B cell (primary cell): ENCODE results near the gene HLCS. TPM values are rescaled to one million over a fixed set of nuclear protein-coding genes. Genes with fewer than 3 reads are reported as not detected.

Experiments
- ATAC-seq: fragments of 200-7000 bp; cut with Tn5 transposase; one replicate; pipeline ENCODE4 v1.10.0; 2021; ENCODE audit warnings: low read depth, mild to moderate bottlenecking, moderate number of reproducible peaks, moderate library complexity
- CTCF ChIA-PET: fragments of 350-600 bp; sonication (Branson Sonifier 250); formaldehyde crosslinking; loops from one replicate; lab custom pipeline; 2021; ENCODE audit warnings: antibody characterized with exemption, inconsistent platforms; lab: Charles Lee
- POLR2A ChIA-PET: fragments of 350-600 bp; sonication (Branson Sonifier 250); formaldehyde crosslinking; loops from one replicate; lab custom pipeline; 2021; ENCODE audit warnings: antibody characterized with exemption; lab: Charles Lee
- DNase-seq: peaks from one replicate; pipeline ENCODE4 v3.0.0; 2013
- H2AFZ ChIP-seq: 2 replicates; pipeline ENCODE4 v1.6.1; 2012; ENCODE audit warnings: mild to moderate bottlenecking, low read depth, low read length; ENCODE audit not compliant: insufficient read depth, poor library complexity, severe bottlenecking
- H3K27ac ChIP-seq, 2 donors: 1 replicate in 1 of 2; 2 replicates in 1 of 2; pipeline ENCODE4 v1.5.1; 2012 to 2013; ENCODE audit warnings: low read length in 2 of 2, mild to moderate bottlenecking in 2 of 2, moderate library complexity in 1 of 2
- H3K27me3 ChIP-seq, 4 experiments: fragments of 200-600 bp in 1 of 4; sonication (generic) in 1 of 4; replicated peaks in 1 of 4; 1 replicate in 2 of 4; 2 replicates in 2 of 4; pipeline versions ENCODE4 v1.6.1 to v1.7.0; 2013 to 2016; ENCODE audit warnings: low read length in 3 of 4, mild to moderate bottlenecking in 2 of 4, mixed read lengths in 1 of 4, moderate library complexity in 1 of 4; ENCODE audit not compliant: insufficient read depth in 4 of 4, control insufficient read depth in 3 of 4; ENCODE audit errors: control extremely low read depth in 1 of 4
- H3K36me3 ChIP-seq, 2 experiments: replicated peaks in 1 of 2; 1 replicate in 1 of 2; 2 replicates in 1 of 2; pipeline versions ENCODE4 v1.6.1 to v1.7.1; 2013; ENCODE audit warnings: low read length in 1 of 2; ENCODE audit not compliant: insufficient read depth in 2 of 2, control insufficient read depth in 1 of 2; ENCODE audit errors: control extremely low read depth in 1 of 2, extremely low read depth in 1 of 2
- H3K4me1 ChIP-seq, 2 donors: fragments of 200-600 bp in 1 of 2; sonication (generic) in 1 of 2; 1 replicate in 1 of 2; 2 replicates in 1 of 2; pipeline versions ENCODE4 v1.5.1 to v1.6.1; 2013 to 2017; ENCODE audit warnings: low read length in 2 of 2; ENCODE audit not compliant: control insufficient read depth in 2 of 2, insufficient read depth in 2 of 2
- H3K4me2 ChIP-seq: replicated peaks from 2 replicates; pipeline ENCODE3; 2012; ENCODE audit warnings: mild to moderate bottlenecking, low read depth, low read length; ENCODE audit not compliant: poor library complexity, severe bottlenecking
- H3K4me3 ChIP-seq, 5 experiments: fragments of 200-600 bp in 1 of 5; sonication (generic) in 1 of 5; 1 replicate in 3 of 5; 2 replicates in 2 of 5; pipeline versions ENCODE4 v1.5.1 to v1.7.0; 2011 to 2016; ENCODE audit warnings: low read length in 4 of 5, mild to moderate bottlenecking in 4 of 5, low read depth in 2 of 5, control low read depth in 1 of 5, moderate library complexity in 1 of 5; ENCODE audit not compliant: insufficient read depth in 1 of 5; ENCODE audit errors: control extremely low read depth in 1 of 5, extremely low read depth in 1 of 5
- H3K79me2 ChIP-seq: fragments of 200-600 bp; sonication (generic); one replicate; pipeline ENCODE4 v1.6.0; 2016; ENCODE audit warnings: low read length; ENCODE audit not compliant: control insufficient read depth, insufficient read depth
- H3K9ac ChIP-seq: fragments of 200-600 bp; sonication (generic); 2 replicates; pipeline ENCODE4 v1.6.1; 2017; ENCODE audit warnings: mild to moderate bottlenecking, low read length, moderate library complexity
- H3K9me3 ChIP-seq, 3 donors: one replicate each; pipeline versions ENCODE4 v1.6.1 to v1.7.1; 2013; ENCODE audit warnings: low read length in 2 of 3; ENCODE audit not compliant: control insufficient read depth in 2 of 3, insufficient read depth in 1 of 3; ENCODE audit errors: control extremely low read depth in 1 of 3
- H4K20me1 ChIP-seq: 2 replicates; pipeline ENCODE4 v1.6.0; 2012; ENCODE audit warnings: mild to moderate bottlenecking, low read length; ENCODE audit not compliant: insufficient read depth, control insufficient read depth, poor library complexity, severe bottlenecking
- H3K27ac Mint-ChIP-seq: one replicate; pipeline ENCODE4 v1.8.0; 2021; ENCODE audit warnings: mixed read lengths
- H3K27me3 Mint-ChIP-seq: one replicate; pipeline ENCODE4 v1.8.0; 2021; ENCODE audit warnings: mixed read lengths
- H3K4me1 Mint-ChIP-seq: one replicate; pipeline ENCODE4 v1.8.0; 2021; ENCODE audit warnings: mixed read lengths
- H3K4me3 Mint-ChIP-seq: one replicate; pipeline ENCODE4 v1.8.0; 2021; ENCODE audit warnings: mixed read lengths
- H3K9me3 Mint-ChIP-seq: one replicate; pipeline ENCODE4 v1.8.0; 2022; ENCODE audit warnings: mixed read lengths; ENCODE audit not compliant: insufficient read depth
- EZH2 ChIP-seq: IDR thresholded peaks from 2 replicates; pipeline ENCODE4 v1.6.1; 2012; ENCODE audit warnings: borderline replicate concordance, low read depth, mild to moderate bottlenecking, moderate library complexity, low read length; ENCODE audit not compliant: insufficient read depth, poor library complexity, severe bottlenecking
- WGBS: methylation state at CpG from one replicate; pipeline ENCODE4 v1.1.5; 2013; ENCODE audit warnings: missing lambda C conversion rate; ENCODE audit not compliant: insufficient coverage; 5-methylcytosine and 5-hydroxymethylcytosine counted together
- intact Hi-C: fragments of 100-400 bp; cut with micrococcal nuclease; formaldehyde crosslinking; loops from one replicate; pipeline ENCODE4 v1.10.0; 2022
- polyA plus RNA-seq: library from polyadenylated mRNA; depleted of rRNA; stranded (reverse); fragments of >200 nt; gene quantifications from 2 replicates; pipeline ENCODE4 v1.2.3, GENCODE V29; 2012
- total RNA-seq, 2 donors: library from RNA; stranded (reverse); fragments of 120-200 nt in 1 of 2; gene quantifications; 1 replicate in 1 of 2; 2 replicates in 1 of 2; pipeline versions ENCODE4 v1.2.3 to v1.2.4, GENCODE V29; 2013 to 2022
- TF ChIP-seq, protein P1 (sequence below): fragments of 200-600 bp; IDR thresholded peaks from one replicate; pipeline ENCODE4 v1.8.0; 2022; ENCODE audit warnings: antibody characterized with exemption, mild to moderate bottlenecking

HLCS gene
- total and polyA plus RNA-seq, 2 donors (not counting 1 experiment from before 2014, with no cell fraction given), result 4.4 to 14.7 TPM

DNA sequence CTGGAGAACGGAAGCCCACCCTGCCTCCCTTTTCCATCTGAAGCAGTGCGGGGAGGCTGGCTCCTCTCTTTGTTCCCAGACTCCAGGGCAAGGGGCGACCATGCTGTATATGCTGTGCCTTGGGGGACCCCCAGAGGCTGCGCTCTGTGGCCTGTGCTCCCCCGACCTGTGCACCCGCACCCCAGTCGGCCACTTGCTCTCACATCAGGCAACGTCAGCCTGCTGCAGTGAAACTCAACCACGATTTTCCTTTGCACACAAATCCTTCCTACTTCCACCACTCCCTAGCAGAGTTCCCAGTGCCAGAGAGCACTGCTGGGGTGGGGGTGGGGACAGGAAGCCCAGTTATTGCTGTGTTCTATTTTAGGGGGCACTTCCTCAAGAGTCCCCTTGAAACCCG is 215.1 kb downstream of the HLCS start:
- H3K9me3 ChIP-seq, result no peaks in the 10 kb centered on the region
- intact Hi-C loops, result no loop called here
- no peak for ATAC-seq
- H3K9me3 Mint-ChIP-seq, result no peaks in the 10 kb centered on the region
- H3K27me3 Mint-ChIP-seq, result peaks cover 34% of the 10 kb centered on the region
- no peak overlapping the region for H3K4me2 ChIP-seq
- no peak overlapping the region for H3K27ac Mint-ChIP-seq
- H3K4me3 Mint-ChIP-seq, result no peak overlapping the region
- peaks cover 0 to 5% of the 10 kb centered on the region in 2 donors for H3K4me1 ChIP-seq
- no peak for TF ChIP-seq EZH2
- H3K27ac ChIP-seq, result no peak overlapping the region
- no peak overlapping the region for H2AFZ ChIP-seq
- no peaks in the 10 kb centered on the region for H3K79me2 ChIP-seq
- H3K4me3 ChIP-seq, result no peak overlapping the region
- no peaks in the 10 kb centered on the region for H4K20me1 ChIP-seq
- H3K27me3 ChIP-seq, result peaks cover 0 to 14% (median 4%) of the 10 kb centered on the region in 4 experiments
- POLR2A ChIA-PET, result no interaction called here
- CTCF ChIA-PET, result no interaction called here
- 96% methylated on average over 3 of the region's 10 CpGs for WGBS
- peaks cover 0 to under 1% of the 10 kb centered on the region in 2 experiments for H3K36me3 ChIP-seq
- H3K4me1 Mint-ChIP-seq, result peaks cover 7% of the 10 kb centered on the region
- DNase-seq, result no peak
- no peak overlapping the region for H3K9ac ChIP-seq

DNA sequence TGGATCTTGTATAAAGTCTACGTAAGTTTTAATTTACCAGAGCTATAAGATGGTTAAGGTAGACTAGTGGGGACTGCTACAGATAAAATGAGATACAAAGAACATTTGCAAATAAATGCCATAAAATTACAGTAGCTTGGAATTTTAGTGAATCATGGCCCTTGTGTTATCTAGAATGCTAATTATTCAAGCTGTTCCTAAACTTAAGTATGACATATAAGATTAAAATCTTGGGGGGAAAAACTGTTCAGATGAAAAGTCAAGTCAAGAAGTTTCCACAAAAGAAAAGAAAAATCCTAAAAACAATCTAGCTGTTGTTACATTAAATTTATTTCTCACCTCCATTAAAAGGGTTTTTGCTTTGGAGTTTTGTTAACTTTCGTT is 215.9 kb downstream of the HLCS start:
- no peaks in the 10 kb centered on the region for H3K36me3 ChIP-seq
- H3K27ac ChIP-seq, result no peak overlapping the region
- intact Hi-C loops, result no loop called here
- no peaks in the 10 kb centered on the region for H3K79me2 ChIP-seq
- no CpG with 5 or more reads among the region's 2 CpGs for WGBS
- H3K9me3 Mint-ChIP-seq, result no peaks in the 10 kb centered on the region
- no peak overlapping the region for H3K9ac ChIP-seq
- ATAC-seq (no peak), DNase-seq (no peak)
- peaks cover 7% of the 10 kb centered on the region for H3K4me1 Mint-ChIP-seq
- H3K4me3 ChIP-seq, result no peak overlapping the region
- TF ChIP-seq EZH2, result no peak
- TF ChIP-seq, protein P1, sequence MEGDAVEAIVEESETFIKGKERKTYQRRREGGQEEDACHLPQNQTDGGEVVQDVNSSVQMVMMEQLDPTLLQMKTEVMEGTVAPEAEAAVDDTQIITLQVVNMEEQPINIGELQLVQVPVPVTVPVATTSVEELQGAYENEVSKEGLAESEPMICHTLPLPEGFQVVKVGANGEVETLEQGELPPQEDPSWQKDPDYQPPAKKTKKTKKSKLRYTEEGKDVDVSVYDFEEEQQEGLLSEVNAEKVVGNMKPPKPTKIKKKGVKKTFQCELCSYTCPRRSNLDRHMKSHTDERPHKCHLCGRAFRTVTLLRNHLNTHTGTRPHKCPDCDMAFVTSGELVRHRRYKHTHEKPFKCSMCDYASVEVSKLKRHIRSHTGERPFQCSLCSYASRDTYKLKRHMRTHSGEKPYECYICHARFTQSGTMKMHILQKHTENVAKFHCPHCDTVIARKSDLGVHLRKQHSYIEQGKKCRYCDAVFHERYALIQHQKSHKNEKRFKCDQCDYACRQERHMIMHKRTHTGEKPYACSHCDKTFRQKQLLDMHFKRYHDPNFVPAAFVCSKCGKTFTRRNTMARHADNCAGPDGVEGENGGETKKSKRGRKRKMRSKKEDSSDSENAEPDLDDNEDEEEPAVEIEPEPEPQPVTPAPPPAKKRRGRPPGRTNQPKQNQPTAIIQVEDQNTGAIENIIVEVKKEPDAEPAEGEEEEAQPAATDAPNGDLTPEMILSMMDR, result no peak
- H4K20me1 ChIP-seq, result no peaks in the 10 kb centered on the region
- H3K27ac Mint-ChIP-seq, result no peak overlapping the region
- H3K27me3 ChIP-seq, result peaks cover 0 to 21% (median 6%) of the 10 kb centered on the region in 4 experiments
- H3K4me2 ChIP-seq, result no peak overlapping the region
- ChIA-PET CTCF (no interaction called here), POLR2A (no interaction called here)
- peaks cover 38% of the 10 kb centered on the region for H3K27me3 Mint-ChIP-seq
- H2AFZ ChIP-seq, result no peak overlapping the region
- H3K4me3 Mint-ChIP-seq, result no peak overlapping the region
- peaks cover 0 to 3% (median 0%) of the 10 kb centered on the region in 3 donors for H3K9me3 ChIP-seq
- H3K4me1 ChIP-seq, result peaks cover 0 to 5% of the 10 kb centered on the region in 2 donors
